Endothelial cell of hepatic sinusoid (primary cell): ENCODE data around the gene STX7.

Source experiments
- in situ Hi-C: cut with HindIII; loops from 2 replicates; pipeline ENCODE4 v1.10.0; 2017; ENCODE audit warnings: low sequenced_read_pairs

STX7 gene

GRCh38 chr6:132478674-132479073 lies 34.2 kb downstream of the STX7 start:
- in situ Hi-C loops, result no loop called here

- in situ Hi-C loops, result no loop called here
Measured at GRCh38 chr6:132478266-132478665, 34.6 kb downstream of the STX7 start.

- in situ Hi-C loops, result no loop called here
Measured at GRCh38 chr6:132476688-132477087, 36.2 kb downstream of the STX7 start.

GRCh38 chr6:132475925-132476324 lies 37.0 kb downstream of the STX7 start:
- in situ Hi-C loops, result no loop called here

- in situ Hi-C loops, result no loop called here
Measured at GRCh38 chr6:132471787-132472186, 41.1 kb downstream of the STX7 start.

- in situ Hi-C loops, result no loop called here
Measured at GRCh38 chr6:132466952-132467351, 46.0 kb downstream of the STX7 start.

- in situ Hi-C loops, result no loop called here
Measured at GRCh38 chr6:132465530-132466485, 47.1 kb downstream of the STX7 start.

- in situ Hi-C loops, result no loop called here
Measured at GRCh38 chr6:132464538-132465256, 48.2 kb downstream of the STX7 start.

GRCh38 chr6:132461958-132462357 lies 51.0 kb downstream of the STX7 start:
- in situ Hi-C loops, result no loop called here

- in situ Hi-C loops, result no loop called here
Measured at GRCh38 chr6:132459605-132459952, 53.3 kb downstream of the STX7 start.

- in situ Hi-C loops, result no loop called here
Measured at GRCh38 chr6:132458887-132459604, 53.9 kb downstream of the STX7 start.

- in situ Hi-C loops, result no loop called here
Measured at GRCh38 chr6:132456700-132457143, 56.2 kb downstream of the STX7 start.

GRCh38 chr6:132446855-132447241 lies 66.1 kb downstream of the STX7 start:
- in situ Hi-C loops, result no loop called here

GRCh38 chr6:132446141-132446854 lies 66.6 kb downstream of the STX7 start:
- in situ Hi-C loops, result no loop called here

GRCh38 chr6:132445201-132445951 lies 67.5 kb downstream of the STX7 start:
- in situ Hi-C loops, result no loop called here

- in situ Hi-C loops, result no loop called here
Measured at GRCh38 chr6:132443206-132443605, 69.7 kb downstream of the STX7 start.

GRCh38 chr6:132430110-132430509 lies 82.8 kb downstream of the STX7 start:
- in situ Hi-C loops, result no loop called here

GRCh38 chr6:132425176-132425575 lies 87.7 kb downstream of the STX7 start:
- in situ Hi-C loops, result no loop called here

GRCh38 chr6:132423839-132424238 lies 89.1 kb downstream of the STX7 start:
- in situ Hi-C loops, result no loop called here
